ENCODE results near the gene MZT2B.
"Not testable (repeated sequence)": the region's sequence is repeated elsewhere in the genome, so short reads cannot be mapped to it uniquely, and the experiment has no call there.

The MZT2B gene

GRCh38 chr2:130231656-130232055 lies 49.6 kb downstream of the MZT2B start:
- Mint-ChIP-seq H3K36me3 (ENCODE audit: low read depth) (no peaks in the 10 kb centered on the region), H3K4me3 (no peak overlapping the region), H3K4me1 (no peaks in the 10 kb centered on the region), H3K27ac (no peak overlapping the region), H3K27me3 (ENCODE audit: low read depth) (peaks cover 4% of the 10 kb centered on the region), H3K9me3 (no peaks in the 10 kb centered on the region)
- TF ChIP-seq CTCF (IDR thresholded peaks at IDR 0.05; ENCODE audit: unreplicated experiment in 3 of 3): no peak

DNA sequence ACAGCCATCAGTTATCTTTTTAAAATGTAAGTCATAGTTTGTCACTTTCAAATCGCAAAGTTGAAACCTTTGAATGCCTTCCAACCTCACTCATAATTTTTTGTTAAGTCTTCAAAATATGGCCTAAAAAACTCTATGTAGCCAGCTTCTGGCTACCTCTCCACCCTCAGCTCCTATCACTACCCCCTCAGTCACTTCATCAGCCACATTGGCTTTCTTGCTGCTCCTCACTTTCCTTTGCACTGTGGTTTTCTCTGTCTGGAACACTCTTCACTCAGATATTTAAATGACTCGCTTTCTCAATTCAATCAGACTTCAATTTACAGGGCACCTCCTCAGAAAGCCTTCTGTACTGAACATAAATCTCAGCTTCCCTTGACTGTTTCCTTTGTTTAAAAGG lies 51.0 kb downstream of the MZT2B start:
- H3K4me1 Mint-ChIP-seq; H3K9me3 Mint-ChIP-seq; H3K27ac Mint-ChIP-seq; H3K36me3 Mint-ChIP-seq (ENCODE audit: low read depth); H3K4me3 Mint-ChIP-seq; H3K27me3 Mint-ChIP-seq (ENCODE audit: low read depth): not testable (repeated sequence)

DNA sequence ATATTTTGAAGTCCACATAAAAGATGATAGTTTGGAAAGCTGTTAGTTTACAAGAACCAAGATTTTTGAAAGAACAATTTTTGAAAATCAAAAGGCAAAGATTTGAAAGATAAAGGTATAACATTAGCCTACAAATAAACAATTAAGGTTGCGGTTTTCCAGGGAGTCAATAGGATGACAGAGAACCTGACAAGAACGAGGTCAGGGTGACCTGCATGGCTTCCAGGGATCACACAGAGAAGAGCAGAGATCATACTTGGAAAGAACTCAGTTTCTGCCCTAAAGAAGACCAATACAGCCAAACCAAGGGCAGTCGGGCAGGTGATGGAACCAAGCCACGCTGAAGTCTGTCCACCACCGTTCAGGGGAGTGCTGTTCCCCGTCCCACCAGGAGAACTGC lies 57.5 kb downstream of the MZT2B start:
- not testable (repeated sequence) for H3K9me3 Mint-ChIP-seq; H3K27me3 Mint-ChIP-seq (ENCODE audit: low read depth); H3K4me1 Mint-ChIP-seq; H3K36me3 Mint-ChIP-seq (ENCODE audit: low read depth); H3K4me3 Mint-ChIP-seq; H3K27ac Mint-ChIP-seq

Data from nephron (organoid).